Prostate gland (tissue), 2 donors: Measurements from ENCODE around the gene MYMK.

Experiments used
- CTCF ChIP-seq, 4 experiments: fragments of 200-600 bp in 2 of 4; fragments of 450-650 bp in 2 of 4; sonication (generic) in 2 of 4; IDR thresholded peaks; 1 replicate in 3 of 4; 2 replicates in 1 of 4; pipeline ENCODE4 v1.5.1; 2016 to 2019; ENCODE audit warnings: antibody characterized with exemption in 4 of 4, mild to moderate bottlenecking in 2 of 4, moderate library complexity in 2 of 4
- POLR2A ChIP-seq: fragments of 450-650 bp; IDR thresholded peaks from one replicate; pipeline ENCODE4 v1.6.1; 2016; ENCODE audit warnings: antibody characterized with exemption, mild to moderate bottlenecking

- TF ChIP-seq POLR2A, result no peak
- TF ChIP-seq CTCF (IDR thresholded peaks at IDR 0.05), result no peak
Observed at GRCh38 chr9:133506653-133507038, 18.1 kb downstream of the MYMK start.
